HG03159 (cell line): Measurements from ENCODE around the gene CYTL1.

Experiments used
- ATAC-seq: cut with Tn5 transposase; IDR thresholded peaks from one replicate; pipeline ENCODE4 v1.9.1; 2021; ENCODE audit warnings: mild to moderate bottlenecking, moderate library complexity; ENCODE audit not compliant: unreplicated experiment

CYTL1 gene

GRCh38 chr4:4974727-4975126 is 44.5 kb downstream of the CYTL1 start:
- no peak for ATAC-seq

- no peak for ATAC-seq
Measured at GRCh38 chr4:4971796-4972195, 47.5 kb downstream of the CYTL1 start.

- ATAC-seq = no peak
Measured at GRCh38 chr4:4969298-4969697, 50.0 kb downstream of the CYTL1 start.

GRCh38 chr4:4968161-4968725 is 51.0 kb downstream of the CYTL1 start:
- ATAC-seq = no peak
